ENCODE data around the gene FOXI1. TPM values are rescaled to one million over a fixed set of nuclear protein-coding genes. Genes with fewer than 3 reads are reported as not detected.

FOXI1 gene
- total RNA-seq, 4 donors from 2014 or later = not detected

GRCh38 chr5:170109059-170110031 is 3.6 kb downstream of the FOXI1 start:
- H3K4me3 ChIP-seq = no peak overlapping the region
- in situ Hi-C loops (cut with MboI; ENCODE audit: low sequenced_read_pairs in 4 of 4) (no loop called here), intact Hi-C loops (cut with DNase I; ENCODE audit: low total_unique reads) (no loop called here)
- ATAC-seq (no peak), DNase-seq (no peak)
- H3K4me1 ChIP-seq = no peaks in the 10 kb centered on the region
- H3K27me3 ChIP-seq = no peaks in the 10 kb centered on the region
- no peaks in the 10 kb centered on the region for H3K36me3 ChIP-seq
- no peak overlapping the region for H3K27ac ChIP-seq
- no peak for TF ChIP-seq CTCF (IDR thresholded peaks at IDR 0.05 in 4 of 5, conservative IDR thresholded peaks at IDR 0.05 in 1 of 5)
- no peak for TF ChIP-seq POLR2A (IDR thresholded peaks at IDR 0.05)
- H3K9me3 ChIP-seq = no peaks in the 10 kb centered on the region

- no peak overlapping the region for H3K27ac ChIP-seq
- TF ChIP-seq CTCF (IDR thresholded peaks at IDR 0.05 in 4 of 5, conservative IDR thresholded peaks at IDR 0.05 in 1 of 5) = no peak
- TF ChIP-seq POLR2A (IDR thresholded peaks at IDR 0.05) = no peak
- no peaks in the 10 kb centered on the region for H3K4me1 ChIP-seq
- DNase-seq = no peak
- in situ Hi-C loops (cut with MboI; ENCODE audit: low sequenced_read_pairs in 4 of 4) (no loop called here), intact Hi-C loops (cut with DNase I; ENCODE audit: low total_unique reads) (no loop called here)
- no peak for ATAC-seq
- H3K36me3 ChIP-seq = no peaks in the 10 kb centered on the region
- H3K27me3 ChIP-seq = no peaks in the 10 kb centered on the region
- no peak overlapping the region for H3K4me3 ChIP-seq
- no peaks in the 10 kb centered on the region for H3K9me3 ChIP-seq
Measured at GRCh38 chr5:170110403-170111087, 4.8 kb downstream of the FOXI1 start.

GRCh38 chr5:170111088-170111785 is 5.5 kb downstream of the FOXI1 start:
- intact Hi-C loops (cut with DNase I; ENCODE audit: low total_unique reads) = no loop called here
- ATAC-seq (no peak), DNase-seq (no peak)
- in situ Hi-C loops (cut with MboI; ENCODE audit: low sequenced_read_pairs in 4 of 4) = no loop called here
- no peaks in the 10 kb centered on the region for H3K27me3 ChIP-seq
- no peak overlapping the region for H3K27ac ChIP-seq
- no peaks in the 10 kb centered on the region for H3K9me3 ChIP-seq
- TF ChIP-seq POLR2A (IDR thresholded peaks at IDR 0.05) (no peak), CTCF (IDR thresholded peaks at IDR 0.05 in 4 of 5, conservative IDR thresholded peaks at IDR 0.05 in 1 of 5) (no peak)
- H3K4me3 ChIP-seq = no peak overlapping the region
- H3K36me3 ChIP-seq = no peaks in the 10 kb centered on the region
- no peaks in the 10 kb centered on the region for H3K4me1 ChIP-seq

- DNase-seq (no peak), ATAC-seq (no peak)
- intact Hi-C loops (cut with DNase I; ENCODE audit: low total_unique reads) = no loop called here
- in situ Hi-C loops (cut with MboI; ENCODE audit: low sequenced_read_pairs in 4 of 4) = no loop called here
- no peaks in the 10 kb centered on the region for H3K36me3 ChIP-seq
- TF ChIP-seq CTCF (IDR thresholded peaks at IDR 0.05 in 4 of 5, conservative IDR thresholded peaks at IDR 0.05 in 1 of 5) (no peak), POLR2A (IDR thresholded peaks at IDR 0.05) (no peak)
- no peaks in the 10 kb centered on the region for H3K4me1 ChIP-seq
- H3K4me3 ChIP-seq = no peak overlapping the region
- H3K27ac ChIP-seq = no peak overlapping the region
- H3K9me3 ChIP-seq = no peaks in the 10 kb centered on the region
- no peaks in the 10 kb centered on the region for H3K27me3 ChIP-seq
Measured at GRCh38 chr5:170112876-170113521, 7.3 kb downstream of the FOXI1 start.
